Measurements from ENCODE around the gene ADGRV1.
"Not testable (repeated sequence)": the region's sequence is repeated elsewhere in the genome, so short reads cannot be mapped to it uniquely, and the experiment has no call there.

The ADGRV1 gene

GRCh38 chr5:90551376-90551775 is 7.2 kb upstream of the ADGRV1 start:
- no peak for DNase-seq (ENCODE audit: low read depth in 2 of 2)

- DNase-seq (ENCODE audit: low read depth in 2 of 2): no peak
Measured at GRCh38 chr5:90553711-90554110, 4.9 kb upstream of the ADGRV1 start.

GRCh38 chr5:90554358-90555006 is 4.1 kb upstream of the ADGRV1 start:
- DNase-seq (ENCODE audit: low read depth in 2 of 2): no peak

- no peak for DNase-seq (ENCODE audit: low read depth in 2 of 2)
Measured at GRCh38 chr5:90555666-90556065, 2.9 kb upstream of the ADGRV1 start.

GRCh38 chr5:90557391-90557790 is 1.2 kb upstream of the ADGRV1 start:
- DNase-seq (ENCODE audit: low read depth in 2 of 2): no peak

- no peak for DNase-seq (ENCODE audit: low read depth in 2 of 2)
Measured at GRCh38 chr5:90557871-90558270, 726 bp upstream of the ADGRV1 start.

GRCh38 chr5:90560771-90561170 is 2.2 kb downstream of the ADGRV1 start:
- DNase-seq (ENCODE audit: low read depth in 2 of 2): no peak

- DNase-seq (ENCODE audit: low read depth in 2 of 2): no peak
Measured at GRCh38 chr5:90561766-90562165, 3.2 kb downstream of the ADGRV1 start.

- no peak for DNase-seq (ENCODE audit: low read depth in 2 of 2)
Measured at GRCh38 chr5:90562341-90562740, 3.7 kb downstream of the ADGRV1 start.

- DNase-seq (ENCODE audit: low read depth in 2 of 2): no peak
Measured at GRCh38 chr5:90563108-90563507, 4.5 kb downstream of the ADGRV1 start.

GRCh38 chr5:90565491-90565890 is 6.9 kb downstream of the ADGRV1 start:
- no peak for DNase-seq (ENCODE audit: low read depth in 2 of 2)

- no peak for DNase-seq (ENCODE audit: low read depth in 2 of 2)
Measured at GRCh38 chr5:90569084-90569483, 10.5 kb downstream of the ADGRV1 start.

- no peak for DNase-seq (ENCODE audit: low read depth in 2 of 2)
Measured at GRCh38 chr5:90570034-90570433, 11.4 kb downstream of the ADGRV1 start.

- no peak for DNase-seq (ENCODE audit: low read depth in 2 of 2)
Measured at GRCh38 chr5:90571147-90571773, 12.7 kb downstream of the ADGRV1 start.

- DNase-seq (ENCODE audit: low read depth in 2 of 2): no peak
Measured at GRCh38 chr5:90575712-90576111, 17.1 kb downstream of the ADGRV1 start.

GRCh38 chr5:90576566-90576965 is 18.0 kb downstream of the ADGRV1 start:
- DNase-seq (ENCODE audit: low read depth in 2 of 2): not testable (repeated sequence)

GRCh38 chr5:90579905-90580304 is 21.3 kb downstream of the ADGRV1 start:
- DNase-seq (ENCODE audit: low read depth in 2 of 2): not testable (repeated sequence)

GRCh38 chr5:90581956-90582355 is 23.4 kb downstream of the ADGRV1 start:
- DNase-seq (ENCODE audit: low read depth in 2 of 2): no peak

- no peak for DNase-seq (ENCODE audit: low read depth in 2 of 2)
Measured at GRCh38 chr5:90585337-90585986, 26.9 kb downstream of the ADGRV1 start.

- DNase-seq (ENCODE audit: low read depth in 2 of 2): no peak
Measured at GRCh38 chr5:90586469-90586868, 27.9 kb downstream of the ADGRV1 start.

- DNase-seq (ENCODE audit: low read depth in 2 of 2): no peak
Measured at GRCh38 chr5:90590170-90590569, 31.6 kb downstream of the ADGRV1 start.

GRCh38 chr5:90593083-90593482 is 34.5 kb downstream of the ADGRV1 start:
- not testable (repeated sequence) for DNase-seq (ENCODE audit: low read depth in 2 of 2)

GRCh38 chr5:90595766-90596165 is 37.2 kb downstream of the ADGRV1 start:
- DNase-seq (ENCODE audit: low read depth in 2 of 2): not testable (repeated sequence)
